NCI-H510A treated with DMSO at 0.1 percent for 48 hours (cell line): ENCODE measurements around the gene SORBS1.

ENCODE experiments used
- DNase-seq: peaks from one replicate; lab custom pipeline; 2025; lab: John Stamatoyannopoulos, UW

Gene SORBS1

GRCh38 chr10:95289921-95290421, 271.2 kb downstream of the SORBS1 start:
- DNase-seq: no peak

- DNase-seq: peak; percentile 21
Observed at GRCh38 chr10:95289003-95289920, 271.9 kb downstream of the SORBS1 start.

- DNase-seq: no peak
Observed at GRCh38 chr10:95288303-95288702, 272.9 kb downstream of the SORBS1 start.

- no peak for DNase-seq
Observed at GRCh38 chr10:95287281-95287680, 273.9 kb downstream of the SORBS1 start.

- DNase-seq: no peak
Observed at GRCh38 chr10:95286707-95287106, 274.5 kb downstream of the SORBS1 start.

- no peak for DNase-seq
Observed at GRCh38 chr10:95285556-95285955, 275.6 kb downstream of the SORBS1 start.

GRCh38 chr10:95284807-95285206, 276.4 kb downstream of the SORBS1 start:
- DNase-seq: no peak

GRCh38 chr10:95282107-95282506, 279.1 kb downstream of the SORBS1 start:
- no peak for DNase-seq

GRCh38 chr10:95281206-95281605, 280.0 kb downstream of the SORBS1 start:
- no peak for DNase-seq

GRCh38 chr10:95280637-95281036, 280.5 kb downstream of the SORBS1 start:
- DNase-seq: no peak

- no peak for DNase-seq
Observed at GRCh38 chr10:95279042-95279820, 281.9 kb downstream of the SORBS1 start.

- DNase-seq: no peak
Observed at GRCh38 chr10:95278061-95278988, 282.8 kb downstream of the SORBS1 start.

GRCh38 chr10:95277614-95278013, 283.6 kb downstream of the SORBS1 start:
- DNase-seq: no peak

GRCh38 chr10:95277201-95277570, 284.0 kb downstream of the SORBS1 start:
- DNase-seq: no peak

- no peak for DNase-seq
Observed at GRCh38 chr10:95276367-95277200, 284.6 kb downstream of the SORBS1 start.

GRCh38 chr10:95275726-95276366, 285.3 kb downstream of the SORBS1 start:
- no peak for DNase-seq

- no peak for DNase-seq
Observed at GRCh38 chr10:95273393-95274312, 287.5 kb downstream of the SORBS1 start.

- no peak for DNase-seq
Observed at GRCh38 chr10:95268438-95268837, 292.7 kb downstream of the SORBS1 start.

GRCh38 chr10:95267251-95267650, 293.9 kb downstream of the SORBS1 start:
- no peak for DNase-seq
